ENCODE measurements around the gene GGNBP2. TPM values are rescaled to one million over a fixed set of nuclear protein-coding genes. Genes with fewer than 3 reads are reported as not detected.
"Not testable (repeated sequence)": the region's sequence is repeated elsewhere in the genome, so short reads cannot be mapped to it uniquely, and the experiment has no call there.

Gene GGNBP2, protein sequence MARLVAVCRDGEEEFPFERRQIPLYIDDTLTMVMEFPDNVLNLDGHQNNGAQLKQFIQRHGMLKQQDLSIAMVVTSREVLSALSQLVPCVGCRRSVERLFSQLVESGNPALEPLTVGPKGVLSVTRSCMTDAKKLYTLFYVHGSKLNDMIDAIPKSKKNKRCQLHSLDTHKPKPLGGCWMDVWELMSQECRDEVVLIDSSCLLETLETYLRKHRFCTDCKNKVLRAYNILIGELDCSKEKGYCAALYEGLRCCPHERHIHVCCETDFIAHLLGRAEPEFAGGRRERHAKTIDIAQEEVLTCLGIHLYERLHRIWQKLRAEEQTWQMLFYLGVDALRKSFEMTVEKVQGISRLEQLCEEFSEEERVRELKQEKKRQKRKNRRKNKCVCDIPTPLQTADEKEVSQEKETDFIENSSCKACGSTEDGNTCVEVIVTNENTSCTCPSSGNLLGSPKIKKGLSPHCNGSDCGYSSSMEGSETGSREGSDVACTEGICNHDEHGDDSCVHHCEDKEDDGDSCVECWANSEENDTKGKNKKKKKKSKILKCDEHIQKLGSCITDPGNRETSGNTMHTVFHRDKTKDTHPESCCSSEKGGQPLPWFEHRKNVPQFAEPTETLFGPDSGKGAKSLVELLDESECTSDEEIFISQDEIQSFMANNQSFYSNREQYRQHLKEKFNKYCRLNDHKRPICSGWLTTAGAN
- 42.4 and 88.2 TPM in 2 replicates for total RNA-seq

DNA sequence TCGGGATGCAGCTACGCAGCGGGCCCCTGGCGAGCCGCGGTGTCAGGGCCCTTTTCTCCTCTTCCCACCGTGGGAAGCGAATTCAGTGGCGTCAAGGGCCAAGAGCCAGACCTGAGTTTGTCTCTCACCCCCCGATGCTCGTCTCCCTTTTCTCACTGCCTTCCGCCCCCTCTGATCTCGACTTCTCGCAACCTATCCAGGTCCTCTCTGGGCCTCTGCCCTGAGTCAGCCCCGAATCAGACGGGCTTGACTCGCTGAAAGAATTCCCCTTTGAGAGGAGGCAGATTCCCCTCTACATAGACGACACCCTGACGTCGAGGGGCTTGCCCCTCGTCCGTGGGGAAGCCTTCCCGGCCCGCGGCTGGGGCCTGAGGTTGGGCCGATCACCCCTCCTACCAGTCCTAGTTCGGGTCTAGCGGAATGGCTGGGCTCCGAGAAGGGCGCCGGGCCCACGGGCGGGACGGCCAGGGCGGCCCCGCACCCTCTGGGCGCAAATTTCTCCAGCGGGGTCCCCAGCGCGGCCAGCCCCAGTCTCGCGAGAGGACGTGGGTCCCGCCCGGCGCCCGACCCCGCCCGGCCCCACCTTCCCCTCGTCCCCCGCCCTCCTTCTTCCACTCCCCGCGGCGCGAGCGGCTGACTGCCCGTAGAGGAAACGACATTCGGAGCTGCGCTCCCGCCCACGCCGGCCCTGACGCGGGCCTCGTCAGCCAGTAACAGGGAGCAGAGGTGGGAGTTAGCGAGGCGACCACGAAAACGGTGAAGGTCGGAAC is at the start of gene GGNBP2:
Gene GGNBP2, plus strand, starts transcription at position 613 of the 770 bp plus-strand sequence. CDS start 806 bp downstream, outside the sequence.
- DNase-seq (ENCODE audit: low read depth), result peak; percentile 64

DNA sequence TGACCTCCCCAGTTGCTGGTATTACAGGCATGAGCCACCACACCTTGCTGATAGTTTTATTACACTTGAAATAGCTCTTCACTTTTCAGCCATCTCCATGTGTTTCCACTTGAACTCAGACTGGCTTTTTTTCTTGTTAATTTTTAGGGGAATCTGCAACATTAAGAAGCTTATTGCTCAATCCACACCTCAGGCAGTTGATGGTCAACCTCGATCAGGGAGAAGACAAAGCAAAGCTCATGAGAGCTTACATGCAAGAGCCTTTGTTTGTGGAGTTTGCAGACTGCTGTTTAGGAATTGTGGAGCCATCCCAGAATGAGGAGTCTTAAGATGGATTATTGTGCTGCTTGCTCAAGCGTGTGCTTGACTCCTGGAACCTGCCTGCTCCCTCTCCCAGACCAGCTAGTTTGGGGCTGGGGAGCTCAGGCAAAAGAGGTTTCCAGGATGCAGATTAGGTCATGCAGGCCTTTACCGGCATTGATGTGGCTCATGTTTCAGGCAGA is 49.6 kb upstream of the GGNBP2 start:
- peak; percentile 78 for DNase-seq (ENCODE audit: low read depth)

DNA sequence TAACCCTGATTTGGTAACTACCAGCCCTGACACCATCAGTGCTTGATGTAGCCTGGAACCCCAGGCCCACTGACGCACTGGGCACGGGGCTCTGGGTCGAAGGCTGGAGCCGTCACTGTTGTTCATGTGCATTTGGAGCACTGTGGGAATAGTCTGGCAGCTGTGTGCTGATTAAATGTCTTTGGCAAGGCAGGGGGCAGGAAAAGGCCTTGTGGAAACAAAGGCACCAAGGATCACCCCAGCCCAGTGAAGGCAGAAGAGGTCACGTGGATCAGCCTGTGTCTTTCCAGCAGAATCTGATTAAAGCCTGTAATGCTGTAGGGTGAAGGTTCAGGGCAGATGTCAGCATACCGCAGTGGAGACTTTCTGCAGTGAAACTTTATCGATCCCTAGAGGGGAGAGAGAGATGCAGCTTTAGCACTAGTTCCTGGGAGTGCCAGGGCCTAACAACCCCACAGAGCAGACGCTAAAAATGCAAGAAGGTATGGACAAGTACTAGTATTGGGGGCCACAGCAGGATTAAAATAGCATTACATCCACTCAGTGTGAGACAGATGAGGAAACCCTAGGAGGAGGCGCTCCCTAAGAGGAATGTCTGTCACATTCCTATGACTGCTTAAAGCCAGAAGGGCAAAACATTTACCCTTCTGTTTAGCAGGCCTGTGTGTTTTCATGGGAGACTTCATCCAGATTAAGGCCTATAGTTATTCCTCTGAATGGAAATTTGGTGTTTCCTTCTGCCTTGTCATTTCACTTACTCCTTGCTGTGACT is 48.5 kb upstream of the GGNBP2 start:
- DNase-seq (ENCODE audit: low read depth), result no peak

DNA sequence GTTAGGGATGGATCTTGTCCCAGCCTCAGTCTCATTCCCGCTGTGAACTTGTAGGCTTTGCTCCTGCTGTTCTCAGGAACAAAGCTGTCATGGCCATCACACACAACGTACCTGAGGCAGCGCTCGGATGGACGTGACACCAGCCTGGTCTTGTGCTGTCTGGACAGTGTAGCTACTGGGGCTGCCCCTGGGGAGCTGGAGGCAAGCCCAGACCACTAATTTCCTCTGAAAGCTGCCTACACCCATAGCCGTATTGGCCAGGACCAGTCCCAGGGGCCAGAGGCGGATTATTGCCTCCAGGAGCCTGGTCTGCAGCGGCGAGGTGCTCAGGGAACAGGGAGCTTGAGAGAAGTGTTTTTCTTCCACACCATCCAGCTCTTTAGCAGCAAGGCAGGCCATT is 46.6 kb upstream of the GGNBP2 start:
- no peak for DNase-seq (ENCODE audit: low read depth)

DNA sequence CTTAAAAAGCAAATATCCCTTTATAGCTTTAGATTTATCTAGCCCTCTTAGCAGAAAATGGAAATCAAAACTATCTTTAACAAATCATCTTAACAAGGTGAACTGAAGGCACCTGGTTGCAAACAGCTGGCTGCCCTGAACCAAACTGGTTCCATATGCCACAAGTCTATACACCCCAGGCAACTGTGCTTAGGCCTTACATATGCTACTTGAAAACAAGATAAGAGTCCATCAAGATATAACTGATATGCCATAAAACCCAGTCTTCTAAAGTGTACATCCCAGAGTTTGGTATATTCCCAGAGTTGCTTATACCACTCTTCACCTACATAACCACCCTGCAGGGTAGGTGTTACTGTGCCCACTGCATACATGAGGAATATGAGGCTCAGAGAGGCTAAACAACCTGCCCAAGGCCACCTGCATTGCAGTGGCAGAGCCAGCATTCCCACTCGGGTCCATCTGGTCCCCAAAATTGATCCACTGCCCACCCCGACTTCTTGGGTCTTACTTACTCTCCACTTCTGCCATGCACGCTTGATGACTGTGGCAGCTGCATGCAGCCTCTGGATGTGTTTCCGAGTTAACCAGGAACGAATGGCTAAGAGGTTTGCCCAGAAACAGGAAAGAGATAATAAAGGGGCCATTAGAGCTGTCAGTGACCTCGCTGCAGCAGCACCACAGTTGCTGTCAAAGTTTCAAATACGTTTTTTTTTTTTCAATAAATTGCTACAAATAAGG is 46.0 kb upstream of the GGNBP2 start:
- DNase-seq (ENCODE audit: low read depth), result no peak

DNA sequence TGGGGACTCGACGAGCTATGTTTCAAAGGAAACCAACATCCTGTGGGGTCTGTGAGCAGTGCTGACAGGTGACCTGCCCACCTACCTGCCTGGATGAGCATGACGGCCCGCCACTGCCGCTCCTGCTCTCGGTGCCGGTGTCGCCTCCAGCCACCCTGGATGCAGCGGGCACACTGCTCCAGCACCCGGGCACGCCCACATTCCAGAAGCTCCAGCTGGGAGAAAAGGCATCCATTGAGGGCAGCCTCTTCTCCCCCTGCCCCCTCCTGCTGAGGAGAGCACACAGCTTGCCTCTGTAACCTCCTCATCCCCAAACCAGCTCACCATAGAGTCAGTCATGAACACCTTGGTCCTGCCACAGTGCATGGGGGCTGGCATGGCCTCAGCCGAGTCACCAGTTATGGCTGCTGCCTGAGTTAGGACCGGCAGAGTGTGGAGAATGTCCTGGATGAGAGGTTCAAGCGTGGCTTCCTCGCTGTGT is 43.9 kb upstream of the GGNBP2 start:
- DNase-seq (ENCODE audit: low read depth), result no peak

DNA sequence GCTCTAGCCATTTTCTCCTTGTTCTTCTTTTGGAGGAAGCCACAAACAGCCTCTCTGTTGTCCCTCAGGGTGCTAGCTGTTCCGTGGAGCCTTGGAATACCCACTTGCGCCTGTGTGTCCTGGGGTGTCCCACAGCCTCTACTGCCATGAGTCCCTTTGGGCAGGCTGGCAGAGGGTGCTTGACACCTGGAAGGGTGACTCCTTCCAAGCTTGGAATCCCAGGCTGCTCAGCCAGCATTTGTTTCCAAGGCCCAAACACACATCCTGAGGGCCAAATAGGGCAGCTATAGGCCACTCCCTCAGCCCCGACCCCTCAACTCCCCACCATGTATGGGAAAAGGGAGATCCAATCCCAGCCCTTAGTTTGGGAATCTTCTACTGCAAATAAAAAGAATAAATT is 43.4 kb upstream of the GGNBP2 start:
- no peak for DNase-seq (ENCODE audit: low read depth)

DNA sequence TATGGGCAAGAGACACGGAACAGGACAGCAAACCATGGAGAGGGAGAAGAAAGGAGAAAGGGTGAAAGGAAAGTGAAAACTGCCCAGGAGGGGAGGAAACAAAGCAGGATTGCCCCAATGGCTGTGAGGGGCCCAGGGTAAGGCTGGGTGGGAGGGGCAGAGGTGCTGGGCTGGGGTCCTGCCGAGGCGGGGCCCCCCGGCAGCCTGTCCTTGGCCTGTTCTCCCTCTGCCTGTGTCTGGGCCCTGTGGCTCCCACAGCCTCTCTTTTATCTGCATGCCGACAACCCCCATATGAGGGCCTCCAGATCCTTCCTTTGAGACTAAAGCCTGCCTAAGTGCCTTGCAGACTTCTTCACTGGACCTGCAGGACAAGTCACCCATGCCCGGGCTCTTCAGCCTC is 42.8 kb upstream of the GGNBP2 start:
- no peak for DNase-seq (ENCODE audit: low read depth)

DNA sequence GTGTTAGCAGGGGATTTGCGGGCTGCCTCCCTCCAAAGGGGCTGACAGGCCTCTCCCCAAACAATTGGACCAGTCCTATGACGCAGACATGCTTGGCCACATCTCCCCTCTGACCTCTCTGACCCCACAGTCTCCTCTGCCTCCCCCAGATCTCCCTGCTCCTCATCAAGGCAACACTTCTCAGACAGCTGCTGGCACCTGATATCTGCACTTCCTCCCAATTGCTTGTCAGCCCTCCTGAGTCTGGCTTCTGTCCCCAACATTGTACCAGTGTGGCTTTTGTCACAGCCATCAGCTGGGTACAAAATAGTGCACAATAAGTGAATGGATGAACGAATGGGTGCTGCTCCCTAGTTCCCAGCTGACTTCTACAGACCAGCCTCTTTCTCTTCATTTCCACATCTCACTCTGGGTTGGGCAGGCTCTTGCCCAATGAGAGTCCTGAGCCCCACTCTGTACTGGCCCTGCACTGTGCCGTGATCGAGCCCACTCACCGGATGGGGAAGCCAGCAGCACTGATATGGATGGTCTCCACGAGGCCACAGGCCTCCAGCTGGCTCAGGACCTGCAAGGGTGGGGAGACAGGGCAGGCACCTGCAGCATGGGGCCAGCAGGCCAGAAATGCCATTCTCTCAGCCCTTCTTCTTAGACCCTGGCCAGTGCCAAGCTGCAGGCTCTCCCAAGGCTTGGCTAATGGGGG is 41.1 kb upstream of the GGNBP2 start:
- DNase-seq (ENCODE audit: low read depth), result no peak

DNA sequence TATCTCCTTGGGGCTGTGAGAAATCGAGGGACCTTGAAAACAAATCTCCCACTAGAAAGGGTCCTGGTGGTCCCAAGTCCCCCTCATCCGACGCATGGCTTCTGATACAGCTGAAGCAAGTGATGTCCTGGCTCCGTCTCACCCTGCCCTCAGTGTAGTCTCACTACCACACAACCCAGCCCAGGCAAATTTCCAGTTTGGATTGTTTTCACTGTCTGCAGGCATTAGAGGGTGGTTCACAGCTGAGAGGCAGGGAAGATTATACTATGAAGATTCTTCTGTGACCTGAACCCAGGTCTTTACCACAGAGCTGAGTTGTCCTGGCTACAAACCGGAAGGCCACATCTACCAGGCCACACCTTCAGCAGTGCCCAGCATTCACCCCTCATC is 40.6 kb upstream of the GGNBP2 start:
- DNase-seq (ENCODE audit: low read depth), result no peak

DNA sequence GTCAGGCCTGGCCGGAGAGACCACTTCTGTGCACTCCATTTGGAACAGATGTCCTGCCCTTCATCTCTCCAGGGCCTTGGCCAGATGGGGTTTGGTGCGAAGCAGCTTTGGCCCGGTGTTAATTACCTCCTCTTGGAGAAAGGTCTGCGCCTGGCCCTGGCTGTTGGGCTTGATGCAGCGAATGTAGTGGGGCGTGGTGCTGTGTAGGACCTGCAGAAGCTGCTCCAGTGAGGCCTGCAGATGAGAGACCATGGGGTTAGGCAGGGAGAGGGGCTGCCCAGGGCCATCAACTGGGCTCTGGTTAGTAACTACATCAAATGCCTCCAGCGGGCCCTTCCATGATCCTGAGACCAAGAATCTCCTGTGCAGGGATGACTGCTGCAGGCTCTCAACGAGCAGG is 39.5 kb upstream of the GGNBP2 start:
- DNase-seq (ENCODE audit: low read depth), result no peak

DNA sequence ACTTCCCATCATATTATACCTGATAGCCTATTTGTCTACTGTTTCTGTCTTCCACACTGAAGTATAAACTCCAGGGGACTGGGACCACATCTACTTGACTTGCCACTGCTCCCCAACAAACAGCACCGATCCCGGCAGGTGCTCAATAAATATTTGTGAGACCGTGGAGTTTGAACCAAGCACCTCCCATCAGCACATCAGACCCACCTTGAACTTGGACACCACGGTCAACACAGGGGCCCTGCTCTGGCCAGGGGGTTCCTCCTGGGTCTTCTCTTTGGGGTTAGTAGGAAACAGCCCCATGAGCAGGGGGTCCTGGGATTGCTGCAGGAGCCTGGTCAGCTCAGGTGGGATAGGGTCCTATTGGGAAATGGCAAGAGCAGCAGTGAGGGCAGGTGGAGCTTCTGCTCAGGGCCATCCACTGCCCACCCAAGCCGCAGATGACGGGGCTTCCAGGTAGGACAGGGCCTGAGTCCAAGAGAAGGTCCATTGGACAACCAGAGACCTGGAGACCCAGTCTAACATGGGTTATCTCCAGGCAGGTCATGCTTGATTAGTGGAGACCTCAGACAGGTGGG is 38.4 kb upstream of the GGNBP2 start:
- no peak for DNase-seq (ENCODE audit: low read depth)

DNA sequence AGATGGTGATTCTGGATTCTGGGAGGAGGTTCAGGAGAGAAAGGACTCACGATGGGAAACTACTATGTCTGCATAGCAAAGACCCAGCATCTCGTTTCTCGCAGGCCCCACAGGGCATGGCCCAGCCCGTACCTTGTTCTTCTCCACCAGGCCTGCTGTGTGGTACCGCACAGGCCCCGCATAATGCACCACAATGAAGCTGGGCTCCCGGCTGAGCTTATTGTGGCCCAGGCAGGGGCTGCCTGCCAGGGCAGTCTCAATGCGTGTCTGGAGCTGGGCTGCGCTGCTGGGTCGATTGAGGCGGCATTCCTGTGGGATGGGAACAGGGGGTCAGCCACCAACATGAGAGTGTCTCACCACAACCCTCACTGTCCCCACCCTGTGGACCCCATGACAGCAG is 37.9 kb upstream of the GGNBP2 start:
- DNase-seq (ENCODE audit: low read depth), result no peak

DNA sequence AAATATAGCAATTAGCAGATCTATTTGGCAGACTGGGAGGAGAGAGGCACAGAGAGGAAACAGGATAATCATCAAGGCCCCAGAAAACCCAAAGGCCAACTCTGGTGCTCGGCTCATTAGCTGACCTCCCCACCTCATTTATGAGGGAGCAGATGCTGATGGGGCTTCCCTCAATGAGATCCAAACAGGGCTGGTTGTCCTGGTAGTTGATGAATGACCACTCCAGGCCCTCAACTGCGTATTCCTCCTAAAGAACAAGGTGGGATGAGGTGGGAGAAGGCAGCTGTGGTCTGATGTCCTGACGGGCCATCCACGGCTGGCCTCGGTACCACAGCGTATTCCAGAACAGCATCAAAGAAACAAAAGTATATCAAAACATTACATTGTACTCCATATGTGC is 37.5 kb upstream of the GGNBP2 start:
- DNase-seq (ENCODE audit: low read depth), result no peak

DNA sequence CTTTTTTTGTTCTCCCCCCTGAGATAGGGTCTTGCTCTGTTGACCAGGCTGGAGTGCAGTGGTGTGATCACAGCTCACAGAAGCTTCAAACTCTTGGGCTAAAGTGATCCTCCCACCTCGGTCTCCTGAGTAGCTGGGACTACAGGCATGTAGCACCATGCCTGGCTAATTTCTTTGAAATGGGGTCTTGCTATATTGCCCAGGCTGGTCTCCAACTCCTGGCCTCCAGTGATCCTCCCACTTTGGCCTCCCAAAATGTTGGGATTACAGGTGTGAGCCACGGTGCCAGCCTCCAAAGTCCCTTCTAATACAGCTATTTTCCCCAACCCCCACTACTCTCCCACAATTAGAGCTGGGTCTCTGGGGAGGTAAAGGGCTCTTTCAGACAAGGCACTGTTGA is 36.3 kb upstream of the GGNBP2 start:
- not testable (repeated sequence) for DNase-seq (ENCODE audit: low read depth)

DNA sequence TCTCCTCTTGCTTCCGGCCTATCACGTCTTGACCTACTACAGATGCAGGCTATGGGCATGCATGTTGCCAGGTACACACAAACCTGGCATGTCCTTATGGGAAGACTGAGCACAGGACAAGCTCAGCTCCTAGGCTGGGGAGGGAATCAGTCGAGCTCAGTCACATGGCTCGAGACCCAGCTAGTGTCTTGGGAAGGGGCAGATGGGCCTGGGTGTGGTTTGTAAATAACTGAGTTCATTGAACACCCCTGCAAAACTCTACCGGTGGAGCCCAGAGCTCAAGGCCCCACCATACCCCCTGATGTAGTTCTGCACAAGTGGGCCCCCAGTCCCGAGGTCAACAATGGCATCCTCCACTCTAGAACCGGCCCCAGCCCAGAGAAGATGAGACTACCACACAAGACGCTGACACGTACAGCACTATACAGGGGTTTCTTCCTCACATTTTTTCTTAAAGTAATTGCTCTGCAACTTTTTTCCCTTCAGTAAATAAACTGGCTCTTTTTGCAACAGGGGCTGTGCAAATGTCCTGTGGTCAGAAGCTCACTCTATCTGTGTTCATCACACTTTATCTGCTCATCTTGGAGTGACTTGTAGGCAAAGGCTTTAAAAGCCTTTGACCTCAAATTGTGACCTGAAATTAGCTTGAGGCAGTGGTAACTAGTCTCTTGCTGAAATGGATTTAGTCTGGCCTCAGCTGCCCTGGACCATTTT is 35.3 kb upstream of the GGNBP2 start:
- DNase-seq (ENCODE audit: low read depth), result no peak

DNA sequence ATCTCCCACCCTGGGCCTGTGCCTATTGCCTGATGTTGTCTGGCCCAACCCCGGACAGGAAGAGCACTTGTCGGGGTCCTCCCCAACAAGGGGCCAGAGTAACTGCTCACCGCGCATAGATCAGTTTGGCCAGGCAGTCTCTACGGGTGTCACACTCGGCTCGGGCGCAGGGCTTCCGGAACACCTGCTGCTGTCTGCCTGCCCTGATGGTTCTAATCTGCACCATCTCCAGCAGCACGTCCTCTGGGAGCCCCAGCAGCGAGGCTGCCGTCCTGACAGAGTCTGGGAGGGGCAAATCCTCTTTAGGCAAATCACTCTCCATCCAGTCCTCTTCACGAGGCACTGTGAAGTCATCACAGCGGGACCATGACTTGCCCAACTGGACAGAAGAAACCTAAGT is 34.1 kb upstream of the GGNBP2 start:
- no peak for DNase-seq (ENCODE audit: low read depth)

DNA sequence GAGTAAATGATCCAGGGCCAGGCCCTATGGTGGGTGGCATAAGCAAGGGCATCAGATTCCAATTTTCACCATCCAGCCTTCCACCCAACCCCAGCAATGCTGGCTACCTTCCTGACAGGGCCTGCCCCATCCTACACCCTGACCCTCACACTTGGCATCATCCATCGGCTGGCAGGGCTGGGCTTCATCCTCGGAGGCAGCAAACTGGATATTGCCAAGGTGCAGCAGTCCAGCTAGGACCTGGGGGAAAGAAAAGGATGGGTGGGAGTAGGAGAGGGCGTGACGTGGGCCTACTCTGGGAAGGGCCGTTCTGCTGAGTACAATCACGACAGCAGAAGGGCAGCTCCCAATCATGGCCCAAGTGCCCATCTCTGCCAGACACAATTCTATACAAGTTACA is 33.5 kb upstream of the GGNBP2 start:
- no peak for DNase-seq (ENCODE audit: low read depth)

DNA sequence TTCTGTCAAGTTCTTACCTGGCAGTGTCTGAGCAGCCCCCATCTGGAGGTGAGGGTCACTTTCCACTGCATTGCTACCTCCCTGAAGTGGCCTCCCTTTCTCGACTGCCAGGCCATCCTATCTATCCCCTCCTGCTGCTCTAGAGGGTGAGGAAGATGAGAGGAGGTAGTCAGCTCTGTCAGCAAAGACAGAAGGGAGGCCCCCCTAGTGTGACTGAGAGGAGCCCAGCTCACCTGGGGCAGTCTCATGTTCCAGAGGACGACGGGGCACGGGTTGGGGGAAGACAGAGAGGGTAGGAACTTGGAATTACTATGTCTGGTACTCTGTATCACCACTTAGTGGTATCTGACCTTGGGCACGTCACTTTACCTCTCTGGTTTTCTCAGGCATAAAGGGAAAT is 32.1 kb upstream of the GGNBP2 start:
- no peak for DNase-seq (ENCODE audit: low read depth)
